DMS53 treated with DMSO at 0.1 percent for 48 hours (cell line): ENCODE measurements around the gene ATF7.
"Not testable (repeated sequence)": the region's sequence is repeated elsewhere in the genome, so short reads cannot be mapped to it uniquely, and the experiment has no call there.

Experiments used
- DNase-seq: peaks from one replicate; lab custom pipeline; 2025; ENCODE audit not compliant: unreplicated experiment; lab: John Stamatoyannopoulos, UW

Gene ATF7

GRCh38 chr12:53484686-53485575 is 141.3 kb downstream of the ATF7 start:
- DNase-seq, result no peak

GRCh38 chr12:53483979-53484377 is 142.2 kb downstream of the ATF7 start:
- no peak for DNase-seq

- no peak for DNase-seq
Measured at GRCh38 chr12:53483225-53483978, 142.8 kb downstream of the ATF7 start.

- DNase-seq, result no peak
Measured at GRCh38 chr12:53482626-53483168, 143.5 kb downstream of the ATF7 start.

- DNase-seq, result no peak
Measured at GRCh38 chr12:53481939-53482586, 144.1 kb downstream of the ATF7 start.

- not testable (repeated sequence) for DNase-seq
Measured at GRCh38 chr12:53481458-53481857, 144.7 kb downstream of the ATF7 start.

- DNase-seq, result no peak
Measured at GRCh38 chr12:53480491-53481442, 145.4 kb downstream of the ATF7 start.

GRCh38 chr12:53479331-53479730 is 146.9 kb downstream of the ATF7 start:
- no peak for DNase-seq

GRCh38 chr12:53478865-53479264 is 147.3 kb downstream of the ATF7 start:
- no peak for DNase-seq

GRCh38 chr12:53476769-53477209 is 149.4 kb downstream of the ATF7 start:
- DNase-seq, result no peak

- no peak for DNase-seq
Measured at GRCh38 chr12:53474819-53475218, 151.4 kb downstream of the ATF7 start.

- no peak for DNase-seq
Measured at GRCh38 chr12:53474077-53474476, 152.1 kb downstream of the ATF7 start.

- no peak for DNase-seq
Measured at GRCh38 chr12:53472056-53472582, 154.1 kb downstream of the ATF7 start.

- no peak for DNase-seq
Measured at GRCh38 chr12:53468282-53468681, 157.9 kb downstream of the ATF7 start.

GRCh38 chr12:53467880-53468279 is 158.3 kb downstream of the ATF7 start:
- DNase-seq, result no peak

- no peak for DNase-seq
Measured at GRCh38 chr12:53467082-53467481, 159.1 kb downstream of the ATF7 start.

GRCh38 chr12:53466640-53467039 is 159.5 kb downstream of the ATF7 start:
- DNase-seq, result no peak

- DNase-seq, result no peak
Measured at GRCh38 chr12:53465679-53466078, 160.5 kb downstream of the ATF7 start.

- no peak for DNase-seq
Measured at GRCh38 chr12:53464685-53465418, 161.3 kb downstream of the ATF7 start.
